ENCODE measurements around the gene MSRB3. TPM values are rescaled to one million over a fixed set of nuclear protein-coding genes. Genes with fewer than 3 reads are reported as not detected.
A peak's percentile ranks its signal among the peaks of the same experiment; 100 is the strongest.

MSRB3 gene
- total RNA-seq, result 10 to 100 TPM in 2 of 4 donors, 1 to 10 TPM in 2; 2.7 to 54.6 (median 11.1) TPM

- peaks cover 0 to 35% (median 3%) of the 10 kb centered on the region in 3 donors for H3K4me1 ChIP-seq
- peak within 1 kb of the TSS; percentile 43 to 80 (median 66) for H3K4me3 ChIP-seq
- H3K9me3 ChIP-seq, result no peaks in the 10 kb centered on the region
- peak within 1 kb of the TSS; percentile 79 to 94 (median 89) for H3K27ac ChIP-seq
- intact Hi-C loops (cut with DNase I), result no loop called here
- peaks cover 0 to 20% (median 0%) of the 10 kb centered on the region in 4 donors for H3K27me3 ChIP-seq
- DNase-seq, result no peak
- 0% methylated on average over 10 to 20 of the region's 85 CpGs for WGBS, 2 donors
- TF ChIP-seq CTCF (IDR thresholded peaks at IDR 0.05), result no peak
- peak in 2 of 4 donors; percentile 42 to 61 for TF ChIP-seq POLR2A (IDR thresholded peaks at IDR 0.05)
- no peaks in the 10 kb centered on the region for H3K36me3 ChIP-seq
Measured at GRCh38 chr12:65278576-65279368, at the start of gene MSRB3. Gene MSRB3, plus strand, starts transcription at chr12:65278683. Its CDS starts 29,897 bp downstream, at chr12:65308580.

- Histone ChIP-seq H3K27ac (no peak overlapping the region), H3K9me3 (peaks cover 0 to 11% (median 0%) of the 10 kb centered on the region in 3 donors)
- intact Hi-C loops (cut with DNase I), result no loop called here
Measured at GRCh38 chr12:65229441-65229840, 49.0 kb upstream of the MSRB3 start.

GRCh38 chr12:65232476-65233077, 45.9 kb upstream of the MSRB3 start:
- peaks cover 0 to 6% (median 0%) of the 10 kb centered on the region in 3 donors for H3K4me1 ChIP-seq
- intact Hi-C loops (cut with DNase I), result no loop called here
- TF ChIP-seq POLR2A (IDR thresholded peaks at IDR 0.05) (no peak), CTCF (IDR thresholded peaks at IDR 0.05) (peak in 4 of 6 experiments; percentile 22 to 50 (median 34))
- DNase-seq, result no peak
- no peak overlapping the region for H3K27ac ChIP-seq
- no peak overlapping the region for H3K4me3 ChIP-seq
- H3K36me3 ChIP-seq, result peaks cover 0 to 36% (median 0%) of the 10 kb centered on the region in 3 donors
- peaks cover 0 to 11% (median 0%) of the 10 kb centered on the region in 3 donors for H3K9me3 ChIP-seq
- no peaks in the 10 kb centered on the region for H3K27me3 ChIP-seq
- WGBS, 2 donors, result 13 to 16% methylated on average over 3 of the region's 3 CpGs

More at GRCh38 chr12:65229441-65229840, 49.0 kb upstream of the MSRB3 start:
- TF ChIP-seq POLR2A (IDR thresholded peaks at IDR 0.05) (no peak), CTCF (IDR thresholded peaks at IDR 0.05) (no peak)
- Histone ChIP-seq H3K4me3 (no peak overlapping the region), H3K27me3 (no peaks in the 10 kb centered on the region), H3K36me3 (peaks cover 0 to 45% (median 0%) of the 10 kb centered on the region in 3 donors), H3K4me1 (peaks cover 0 to 6% (median 0%) of the 10 kb centered on the region in 3 donors)
- no peak for DNase-seq
- WGBS, 2 donors, result 52 to 71% methylated on average over 1 of the region's 1 CpG

- TF ChIP-seq POLR2A (IDR thresholded peaks at IDR 0.05) (no peak), CTCF (IDR thresholded peaks at IDR 0.05) (no peak)
- Histone ChIP-seq H3K27me3 (no peaks in the 10 kb centered on the region), H3K4me3 (no peak overlapping the region), H3K27ac (no peak overlapping the region), H3K4me1 (peaks cover 0 to 3% (median 0%) of the 10 kb centered on the region in 3 donors), H3K36me3 (peaks cover 0 to 32% (median 0%) of the 10 kb centered on the region in 3 donors), H3K9me3 (no peaks in the 10 kb centered on the region)
- 93 to 95% methylated on average over 1 of the region's 1 CpG for WGBS, 2 donors
- intact Hi-C loops (cut with DNase I), result no loop called here
- DNase-seq, result no peak
Measured at GRCh38 chr12:65237153-65237552, 41.3 kb upstream of the MSRB3 start.

- intact Hi-C loops (cut with DNase I), result no loop called here
- Histone ChIP-seq H3K36me3 (peaks cover 0 to 43% (median under 1%) of the 10 kb centered on the region in 3 donors), H3K27me3 (no peaks in the 10 kb centered on the region), H3K4me3 (no peak overlapping the region), H3K27ac (no peak overlapping the region), H3K9me3 (no peaks in the 10 kb centered on the region), H3K4me1 (no peaks in the 10 kb centered on the region)
- WGBS, 2 donors, result 89 to 100% methylated on average over 3 of the region's 3 CpGs
- DNase-seq, result no peak
- TF ChIP-seq POLR2A (IDR thresholded peaks at IDR 0.05) (no peak), CTCF (IDR thresholded peaks at IDR 0.05) (no peak)
Measured at GRCh38 chr12:65238609-65239008, 39.9 kb upstream of the MSRB3 start.

Data from esophagus squamous epithelium (tissue), 5 donors.